ENCODE data around the gene ATP10D. TPM values are rescaled to one million over a fixed set of nuclear protein-coding genes. Genes with fewer than 3 reads are reported as not detected.

Gene ATP10D
- total RNA-seq, 1 donor from 2014 or later = 1.9 TPM

DNA sequence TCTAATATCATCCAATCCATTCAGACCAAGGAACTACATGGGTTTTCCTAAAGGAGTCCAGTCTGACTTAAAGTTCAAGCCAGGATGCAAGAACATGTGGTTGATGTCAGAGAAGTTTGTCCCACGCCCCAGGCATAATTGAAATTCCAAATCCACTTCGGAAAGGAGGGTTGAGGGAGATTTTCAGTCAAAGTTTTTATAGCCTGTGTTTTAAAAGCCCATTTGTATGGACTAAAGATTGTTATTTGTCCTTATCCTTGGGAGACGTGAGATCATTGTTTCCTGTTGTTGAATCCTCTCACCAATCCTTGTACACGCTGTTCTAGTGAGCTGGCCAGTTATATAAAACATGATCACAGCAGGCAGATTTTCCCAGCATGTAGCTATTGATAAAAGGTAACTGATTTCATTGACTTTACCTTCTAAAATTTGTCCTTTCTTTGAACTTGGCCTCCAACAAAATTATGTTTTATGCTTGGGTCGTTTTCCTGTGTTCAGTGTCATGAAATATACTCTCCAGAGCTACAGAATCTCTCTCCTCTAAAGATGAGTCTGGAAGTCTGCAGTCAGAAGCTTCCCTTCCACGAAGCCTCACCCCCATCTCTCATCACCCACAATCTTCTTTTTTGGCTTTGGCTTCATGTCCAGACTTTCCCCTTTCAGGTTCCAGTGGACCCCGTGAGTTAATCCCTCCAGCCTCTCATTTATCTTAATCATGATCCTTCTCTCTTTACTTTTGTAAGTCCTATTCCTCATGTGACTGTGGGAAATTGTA, 92.9 kb downstream of the ATP10D start:
- intact Hi-C loops (cut with micrococcal nuclease) = no loop called here
- Mint-ChIP-seq H3K27ac (no peak overlapping the region), H3K4me1 (ENCODE audit: low read depth) (no peaks in the 10 kb centered on the region), H3K4me3 (no peak overlapping the region), H3K9me3 (no peaks in the 10 kb centered on the region), H3K36me3 (ENCODE audit: low read depth) (peaks cover 2% of the 10 kb centered on the region), H3K27me3 (ENCODE audit: insufficient read depth) (no peaks in the 10 kb centered on the region)
- no peak for DNase-seq (ENCODE audit: low spot score)

DNA sequence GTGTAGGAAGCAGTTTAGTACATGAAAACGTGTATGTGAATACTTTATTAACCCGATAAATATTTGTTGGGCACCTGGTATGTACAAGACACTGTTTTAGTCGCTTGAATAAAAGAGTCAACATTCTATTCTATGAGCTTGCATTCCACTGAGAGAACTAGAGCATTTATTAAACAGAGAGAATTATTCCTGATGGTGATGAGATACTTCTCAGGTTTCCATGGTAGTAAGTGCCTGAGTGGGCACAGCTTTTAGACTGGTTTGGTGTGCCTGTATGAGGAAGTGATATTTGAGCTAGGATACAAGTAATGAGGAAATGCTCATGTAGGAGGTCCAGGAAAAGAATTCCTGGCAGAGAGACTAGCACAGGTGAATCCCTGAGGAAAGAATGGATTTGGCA, 94.2 kb downstream of the ATP10D start:
- DNase-seq (ENCODE audit: low spot score) = no peak
- intact Hi-C loops (cut with micrococcal nuclease) = no loop called here
- Mint-ChIP-seq H3K4me3 (no peak overlapping the region), H3K27me3 (ENCODE audit: insufficient read depth) (no peaks in the 10 kb centered on the region), H3K27ac (no peak overlapping the region), H3K4me1 (ENCODE audit: low read depth) (no peaks in the 10 kb centered on the region), H3K36me3 (ENCODE audit: low read depth) (peaks cover 2% of the 10 kb centered on the region), H3K9me3 (no peaks in the 10 kb centered on the region)

DNA sequence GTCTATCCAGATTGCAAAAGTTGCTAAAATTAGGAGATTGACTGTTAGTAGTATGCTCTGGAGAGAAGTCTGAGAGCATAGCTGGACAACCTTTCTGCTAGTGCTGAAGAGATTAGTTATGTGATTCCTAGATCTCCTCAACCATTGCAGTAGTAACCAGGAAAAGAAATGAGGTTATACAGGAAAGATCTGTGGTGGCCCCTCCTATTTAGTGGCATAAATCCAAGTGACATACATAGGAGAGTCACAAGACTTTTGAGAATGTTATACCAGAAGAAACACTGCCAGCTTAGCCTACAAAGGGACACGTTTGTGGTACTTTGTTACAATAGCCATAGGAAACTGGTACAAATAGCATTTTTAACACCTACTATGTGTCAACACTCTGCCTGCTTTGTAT, 105.2 kb downstream of the ATP10D start:
- H3K9me3 Mint-ChIP-seq = no peaks in the 10 kb centered on the region
- H3K36me3 Mint-ChIP-seq (ENCODE audit: low read depth) = peaks cover 2% of the 10 kb centered on the region
- H3K27ac Mint-ChIP-seq = no peak overlapping the region
- DNase-seq (ENCODE audit: low spot score) = no peak
- H3K4me3 Mint-ChIP-seq = no peak overlapping the region
- intact Hi-C loops (cut with micrococcal nuclease) = no loop called here
- peaks cover 5% of the 10 kb centered on the region for H3K4me1 Mint-ChIP-seq (ENCODE audit: low read depth)
- no peaks in the 10 kb centered on the region for H3K27me3 Mint-ChIP-seq (ENCODE audit: insufficient read depth)

DNA sequence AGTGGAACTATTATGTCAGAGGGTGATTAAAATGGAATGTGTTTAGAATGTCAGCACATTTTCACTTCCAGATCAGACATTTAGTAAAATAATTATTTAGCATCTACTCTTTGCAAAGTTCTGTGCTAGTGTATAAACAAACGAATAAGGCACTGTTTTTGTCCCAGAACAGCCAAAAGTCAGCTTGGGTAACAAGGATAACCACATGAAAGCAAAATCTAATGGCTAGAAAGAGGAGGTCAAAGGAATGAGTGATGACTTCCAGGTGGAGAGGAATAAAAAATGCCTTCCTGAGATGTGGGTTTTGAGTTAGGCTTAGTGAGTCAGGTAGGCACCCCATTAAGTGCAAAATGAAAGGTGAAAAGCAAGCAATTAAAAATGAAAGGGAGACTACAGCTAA, 112.6 kb downstream of the ATP10D start:
- H3K4me3 Mint-ChIP-seq = no peak overlapping the region
- H3K27me3 Mint-ChIP-seq (ENCODE audit: insufficient read depth) = peaks cover 2% of the 10 kb centered on the region
- no peaks in the 10 kb centered on the region for H3K36me3 Mint-ChIP-seq (ENCODE audit: low read depth)
- no peak for DNase-seq (ENCODE audit: low spot score)
- intact Hi-C loops (cut with micrococcal nuclease) = no loop called here
- H3K9me3 Mint-ChIP-seq = no peaks in the 10 kb centered on the region
- no peaks in the 10 kb centered on the region for H3K4me1 Mint-ChIP-seq (ENCODE audit: low read depth)
- H3K27ac Mint-ChIP-seq = no peak overlapping the region

DNA sequence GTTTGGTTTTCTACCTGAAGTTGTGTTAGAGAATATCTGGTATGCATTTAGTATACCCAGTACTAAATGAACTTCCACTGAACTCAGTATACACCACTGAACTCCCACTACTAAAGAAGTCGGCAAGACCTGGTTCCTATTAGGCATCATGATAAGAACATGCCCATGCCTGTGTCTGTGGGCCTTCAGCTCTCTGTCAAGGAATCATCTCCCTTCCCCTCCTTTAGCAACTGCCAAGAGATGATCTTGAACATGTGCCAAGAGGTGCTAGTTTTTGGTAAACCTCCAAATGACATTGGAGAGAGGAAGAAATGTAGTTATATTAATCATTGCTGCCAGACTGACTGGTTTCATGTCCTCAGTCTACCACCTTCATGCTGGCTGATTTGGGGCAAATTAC, 113.2 kb downstream of the ATP10D start:
- peaks cover 2% of the 10 kb centered on the region for H3K9me3 Mint-ChIP-seq
- no peaks in the 10 kb centered on the region for H3K36me3 Mint-ChIP-seq (ENCODE audit: low read depth)
- H3K4me1 Mint-ChIP-seq (ENCODE audit: low read depth) = no peaks in the 10 kb centered on the region
- no peak overlapping the region for H3K27ac Mint-ChIP-seq
- peaks cover 2% of the 10 kb centered on the region for H3K27me3 Mint-ChIP-seq (ENCODE audit: insufficient read depth)
- DNase-seq (ENCODE audit: low spot score) = no peak
- no peak overlapping the region for H3K4me3 Mint-ChIP-seq
- intact Hi-C loops (cut with micrococcal nuclease) = no loop called here

DNA sequence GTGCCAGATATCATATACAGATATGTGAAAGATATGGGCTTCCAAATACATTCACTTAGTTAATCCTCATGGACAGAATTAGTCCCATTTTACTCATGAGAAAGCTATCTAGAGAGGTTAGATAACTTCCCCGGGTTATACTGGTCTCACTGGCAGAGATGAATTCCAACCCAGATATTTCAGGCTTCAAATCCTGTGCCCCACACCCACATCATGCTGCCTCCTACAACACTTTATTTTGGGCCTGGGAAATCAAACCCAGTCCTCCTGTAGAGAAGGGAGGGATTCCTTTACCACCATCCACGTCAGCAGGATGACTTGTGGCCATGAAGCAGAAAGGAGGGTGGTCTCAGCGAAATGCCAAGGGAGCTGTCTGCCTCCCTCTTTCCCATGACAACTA, 113.8 kb downstream of the ATP10D start:
- H3K9me3 Mint-ChIP-seq = peaks cover 6% of the 10 kb centered on the region
- intact Hi-C loops (cut with micrococcal nuclease) = no loop called here
- no peaks in the 10 kb centered on the region for H3K4me1 Mint-ChIP-seq (ENCODE audit: low read depth)
- no peak overlapping the region for H3K27ac Mint-ChIP-seq
- H3K27me3 Mint-ChIP-seq (ENCODE audit: insufficient read depth) = peaks cover 5% of the 10 kb centered on the region
- no peaks in the 10 kb centered on the region for H3K36me3 Mint-ChIP-seq (ENCODE audit: low read depth)
- no peak overlapping the region for H3K4me3 Mint-ChIP-seq
- no peak for DNase-seq (ENCODE audit: low spot score)

DNA sequence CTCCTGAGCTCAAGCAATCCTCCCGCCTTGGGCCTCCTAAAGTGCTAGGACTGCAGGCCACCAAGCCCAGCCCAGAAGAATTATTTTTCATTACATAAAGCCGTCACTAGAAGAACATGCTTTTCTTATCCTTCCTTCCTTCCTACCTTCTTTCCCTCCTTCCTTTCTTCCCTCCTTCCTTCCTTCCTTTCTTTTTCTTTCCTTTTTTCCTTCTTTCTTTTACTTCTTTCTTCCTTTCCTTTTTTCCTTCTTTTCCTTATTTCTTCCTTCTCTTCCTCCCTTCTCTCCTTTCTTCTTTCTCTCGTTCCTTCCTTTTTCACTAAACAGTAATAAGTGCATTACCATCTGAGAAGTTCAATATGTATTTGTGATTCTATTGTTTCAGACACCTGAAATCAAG, 121.4 kb downstream of the ATP10D start:
- H3K27ac Mint-ChIP-seq = no peak overlapping the region
- peaks cover 9% of the 10 kb centered on the region for H3K9me3 Mint-ChIP-seq
- H3K27me3 Mint-ChIP-seq (ENCODE audit: insufficient read depth) = peaks cover 7% of the 10 kb centered on the region
- H3K36me3 Mint-ChIP-seq (ENCODE audit: low read depth) = no peaks in the 10 kb centered on the region
- no peak for DNase-seq (ENCODE audit: low spot score)
- H3K4me3 Mint-ChIP-seq = no peak overlapping the region
- intact Hi-C loops (cut with micrococcal nuclease) = no loop called here
- H3K4me1 Mint-ChIP-seq (ENCODE audit: low read depth) = no peaks in the 10 kb centered on the region

DNA sequence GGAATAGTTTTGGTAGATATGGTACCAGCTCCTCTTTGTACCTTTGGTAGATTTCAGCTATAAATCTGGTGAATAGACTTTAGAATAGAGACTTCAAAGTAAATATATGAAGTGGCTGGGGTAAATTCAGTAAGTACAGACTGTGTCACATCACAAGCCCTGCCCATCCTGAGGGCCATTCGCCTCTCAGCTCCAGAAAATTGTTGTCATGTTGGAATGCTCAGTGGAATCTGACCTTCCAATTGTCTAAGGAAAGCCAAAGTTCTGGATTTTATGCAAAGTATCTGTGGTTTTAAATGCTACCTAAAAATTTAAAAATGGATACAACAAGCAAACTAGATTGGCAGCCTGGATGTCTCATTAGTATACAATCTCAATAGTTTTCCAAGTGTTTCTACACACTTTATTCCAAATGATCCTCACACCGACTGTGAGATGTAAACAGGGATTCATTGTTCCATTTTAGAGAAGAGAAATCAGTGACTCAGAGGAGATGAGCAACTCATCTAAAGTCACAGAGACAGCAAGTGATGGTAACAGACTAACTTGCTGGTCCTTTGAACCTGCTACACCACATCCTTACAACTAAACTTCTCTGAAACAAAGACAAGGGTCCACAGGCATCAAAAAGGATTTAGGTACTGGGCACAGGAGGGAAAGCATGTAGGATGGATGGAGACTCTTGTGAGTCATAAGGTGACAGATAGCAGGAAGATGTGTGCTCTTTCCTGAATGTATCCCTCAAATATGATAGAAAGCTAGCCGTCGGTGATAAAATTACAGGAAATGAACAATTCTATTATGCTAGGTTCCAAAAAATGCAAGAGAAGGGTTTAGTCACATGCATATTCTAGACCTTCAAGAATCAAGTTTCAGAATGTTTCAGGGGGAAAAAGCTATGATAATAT, 127.3 kb downstream of the ATP10D start:
- Mint-ChIP-seq H3K4me1 (ENCODE audit: low read depth) (no peaks in the 10 kb centered on the region), H3K36me3 (ENCODE audit: low read depth) (no peaks in the 10 kb centered on the region), H3K27me3 (ENCODE audit: insufficient read depth) (peaks cover 4% of the 10 kb centered on the region), H3K4me3 (no peak overlapping the region), H3K27ac (no peak overlapping the region), H3K9me3 (no peaks in the 10 kb centered on the region)
- DNase-seq (ENCODE audit: low spot score) = no peak
- intact Hi-C loops (cut with micrococcal nuclease) = no loop called here

DNA sequence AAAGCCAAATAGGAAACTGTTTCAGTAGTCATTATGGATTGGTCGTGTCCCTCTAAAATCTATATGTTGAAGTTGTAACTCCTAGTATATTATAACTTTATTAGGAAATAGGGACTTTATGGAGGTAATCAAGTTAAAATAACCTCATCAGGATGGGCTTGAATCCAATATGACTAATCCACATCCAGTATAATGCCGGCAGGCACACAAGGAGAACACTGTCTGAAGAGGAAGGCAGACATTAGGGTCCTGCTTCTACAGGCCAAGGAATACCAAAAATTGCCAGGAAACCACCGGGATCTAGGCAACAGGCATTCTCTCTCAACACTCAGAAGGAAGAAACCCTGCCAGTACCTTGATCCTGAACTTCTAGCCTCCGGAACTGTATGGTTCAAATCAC, 130.3 kb downstream of the ATP10D start:
- H3K9me3 Mint-ChIP-seq = no peaks in the 10 kb centered on the region
- H3K4me1 Mint-ChIP-seq (ENCODE audit: low read depth) = no peaks in the 10 kb centered on the region
- intact Hi-C loops (cut with micrococcal nuclease) = no loop called here
- no peak overlapping the region for H3K4me3 Mint-ChIP-seq
- H3K27me3 Mint-ChIP-seq (ENCODE audit: insufficient read depth) = peaks cover 3% of the 10 kb centered on the region
- H3K36me3 Mint-ChIP-seq (ENCODE audit: low read depth) = no peaks in the 10 kb centered on the region
- H3K27ac Mint-ChIP-seq = no peak overlapping the region
- no peak for DNase-seq (ENCODE audit: low spot score)

DNA sequence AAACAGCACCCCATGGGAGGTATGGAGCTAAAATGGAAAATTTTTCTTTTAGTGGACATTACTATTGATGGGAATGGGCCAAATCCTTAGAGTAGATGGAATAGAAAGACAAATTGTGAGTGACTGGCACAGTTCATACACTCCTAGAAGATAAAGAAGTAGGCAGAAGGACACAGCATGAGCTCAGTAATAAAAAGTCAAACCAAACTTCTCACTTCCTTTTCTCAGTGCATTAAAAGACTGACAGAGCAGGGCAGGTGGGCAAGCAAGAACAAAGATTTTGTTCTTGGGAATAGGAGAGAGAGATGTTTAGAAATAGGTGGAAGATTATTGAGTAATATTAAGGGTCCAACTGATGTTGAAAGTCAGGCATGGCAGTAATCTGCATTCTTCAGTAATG, 132.5 kb downstream of the ATP10D start:
- no peak for DNase-seq (ENCODE audit: low spot score)
- no peak overlapping the region for H3K4me3 Mint-ChIP-seq
- intact Hi-C loops (cut with micrococcal nuclease) = no loop called here
- no peaks in the 10 kb centered on the region for H3K36me3 Mint-ChIP-seq (ENCODE audit: low read depth)
- H3K4me1 Mint-ChIP-seq (ENCODE audit: low read depth) = no peaks in the 10 kb centered on the region
- no peaks in the 10 kb centered on the region for H3K9me3 Mint-ChIP-seq
- H3K27me3 Mint-ChIP-seq (ENCODE audit: insufficient read depth) = no peaks in the 10 kb centered on the region
- no peak overlapping the region for H3K27ac Mint-ChIP-seq

DNA sequence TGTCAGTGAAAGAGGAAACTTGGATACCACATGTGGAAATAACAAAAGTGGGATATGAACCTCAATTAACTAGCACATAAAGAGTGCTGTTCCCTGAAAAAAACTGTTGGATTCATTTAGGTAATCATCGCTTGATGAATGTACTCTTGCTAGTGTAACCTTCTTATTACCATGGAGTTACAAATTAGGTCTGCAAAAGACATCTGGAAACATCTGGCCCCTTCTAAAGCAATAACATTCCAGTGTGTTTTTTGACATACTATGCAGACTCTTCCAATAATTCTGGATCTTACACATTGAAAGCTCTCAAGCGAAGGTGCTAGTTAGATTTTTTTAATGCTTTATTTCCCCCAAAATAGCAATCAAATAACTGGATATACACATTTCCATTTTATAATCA, 134.6 kb downstream of the ATP10D start:
- Mint-ChIP-seq H3K9me3 (no peaks in the 10 kb centered on the region), H3K4me1 (ENCODE audit: low read depth) (no peaks in the 10 kb centered on the region), H3K27me3 (ENCODE audit: insufficient read depth) (peaks cover 5% of the 10 kb centered on the region), H3K27ac (no peak overlapping the region), H3K36me3 (ENCODE audit: low read depth) (no peaks in the 10 kb centered on the region), H3K4me3 (no peak overlapping the region)
- DNase-seq (ENCODE audit: low spot score) = no peak
- intact Hi-C loops (cut with micrococcal nuclease) = no loop called here

DNA sequence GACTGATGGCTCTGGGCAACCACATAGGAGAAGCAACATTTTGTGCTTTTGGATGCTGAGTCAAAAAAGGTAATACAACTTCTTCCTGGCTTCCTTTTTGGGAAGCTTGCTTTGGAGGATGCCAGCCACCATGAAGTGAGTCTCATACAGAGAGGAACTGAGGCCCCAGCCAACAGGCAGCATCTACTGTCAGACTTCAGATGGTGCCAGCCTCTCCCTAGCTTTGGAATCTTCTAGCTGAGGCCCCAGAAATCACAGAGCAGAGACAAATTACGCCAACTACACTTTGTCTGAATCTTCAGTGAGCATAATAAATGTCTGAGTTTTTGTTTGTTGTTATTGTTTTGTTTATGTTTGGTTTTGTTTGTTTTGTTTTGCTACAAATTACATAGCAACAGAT, 136.1 kb downstream of the ATP10D start:
- H3K9me3 Mint-ChIP-seq = no peaks in the 10 kb centered on the region
- H3K27me3 Mint-ChIP-seq (ENCODE audit: insufficient read depth) = peaks cover 5% of the 10 kb centered on the region
- intact Hi-C loops (cut with micrococcal nuclease) = no loop called here
- no peak overlapping the region for H3K27ac Mint-ChIP-seq
- H3K36me3 Mint-ChIP-seq (ENCODE audit: low read depth) = no peaks in the 10 kb centered on the region
- no peak overlapping the region for H3K4me3 Mint-ChIP-seq
- DNase-seq (ENCODE audit: low spot score) = no peak
- H3K4me1 Mint-ChIP-seq (ENCODE audit: low read depth) = no peaks in the 10 kb centered on the region

DNA sequence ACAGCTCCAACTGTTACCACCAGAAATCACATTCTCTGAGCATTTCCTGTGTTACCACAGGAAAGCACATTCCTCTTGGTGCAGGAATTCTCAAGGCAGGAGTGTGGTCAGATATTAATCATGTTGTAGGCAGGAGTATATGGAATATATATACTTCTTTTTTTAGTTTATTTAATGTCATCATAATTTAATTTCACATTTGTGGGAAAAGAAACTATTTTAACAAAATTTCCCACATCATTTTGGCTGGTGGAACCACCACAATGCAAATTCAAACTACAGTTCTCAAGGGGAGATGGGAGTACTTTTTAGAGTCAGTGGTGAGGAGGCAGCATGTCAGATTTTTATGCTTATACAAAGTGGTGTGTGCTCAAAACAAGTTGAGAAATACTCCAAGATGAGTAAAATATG, 139.0 kb downstream of the ATP10D start:
- Mint-ChIP-seq H3K36me3 (ENCODE audit: low read depth) (no peaks in the 10 kb centered on the region), H3K4me1 (ENCODE audit: low read depth) (no peaks in the 10 kb centered on the region), H3K9me3 (no peaks in the 10 kb centered on the region), H3K4me3 (no peak overlapping the region), H3K27me3 (ENCODE audit: insufficient read depth) (peaks cover 5% of the 10 kb centered on the region), H3K27ac (no peak overlapping the region)
- DNase-seq (ENCODE audit: low spot score) = no peak
- intact Hi-C loops (cut with micrococcal nuclease) = no loop called here

Data from activated T-helper 1 cell treated with anti-CD3 and anti-CD28 coated beads, Interleukin-12 subunit alpha, Interleukin-12 subunit beta, Interleukin-2, Interleukin-4 antibody, amounts not matched to agents 30 ng/mL and 10 ng/mL and 1 ng/mL, durations not matched to agents 14 hours and 24 hours and 36 hours (primary cell).